ENCODE data around the gene TMEM127.
"Not testable (repeated sequence)": the region's sequence is repeated elsewhere in the genome, so short reads cannot be mapped to it uniquely, and the experiment has no call there.

The TMEM127 gene

DNA sequence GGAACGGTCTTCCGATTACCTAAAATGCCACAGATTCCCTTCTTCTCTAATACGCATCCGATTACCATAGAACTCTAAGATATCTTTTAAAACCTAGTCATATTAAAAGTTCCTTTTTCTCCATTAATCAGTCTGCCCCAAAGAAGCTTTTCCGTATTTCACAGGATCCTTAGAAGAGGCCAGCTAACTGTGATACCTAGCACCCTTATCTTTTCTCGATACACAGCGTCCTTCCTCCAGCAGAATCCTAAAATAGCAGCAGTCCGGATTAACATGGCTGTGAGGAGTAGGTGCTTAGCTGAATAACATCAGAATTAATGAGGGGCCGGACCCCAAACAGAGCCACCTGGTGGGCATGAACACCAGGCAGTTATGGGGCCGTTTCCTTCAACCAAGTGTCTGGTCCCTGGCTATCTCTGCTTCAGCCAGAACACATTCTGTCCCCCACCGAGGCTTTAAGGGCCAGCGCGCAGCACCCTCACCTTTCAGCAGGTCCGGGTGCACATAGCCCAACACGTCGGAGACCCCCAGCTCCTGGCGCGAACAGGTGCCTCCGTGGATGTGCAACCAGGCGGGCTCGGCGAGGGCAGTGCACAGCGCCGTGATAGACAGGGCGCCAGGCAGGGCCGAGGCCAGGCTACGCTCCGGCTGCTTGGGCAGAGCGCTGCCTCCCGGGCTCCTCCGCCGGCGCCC, 995 bp downstream of the TMEM127 start:
- in situ Hi-C loops (cut with MboI; ENCODE audit: low sequenced_read_pairs) = no loop called here

DNA sequence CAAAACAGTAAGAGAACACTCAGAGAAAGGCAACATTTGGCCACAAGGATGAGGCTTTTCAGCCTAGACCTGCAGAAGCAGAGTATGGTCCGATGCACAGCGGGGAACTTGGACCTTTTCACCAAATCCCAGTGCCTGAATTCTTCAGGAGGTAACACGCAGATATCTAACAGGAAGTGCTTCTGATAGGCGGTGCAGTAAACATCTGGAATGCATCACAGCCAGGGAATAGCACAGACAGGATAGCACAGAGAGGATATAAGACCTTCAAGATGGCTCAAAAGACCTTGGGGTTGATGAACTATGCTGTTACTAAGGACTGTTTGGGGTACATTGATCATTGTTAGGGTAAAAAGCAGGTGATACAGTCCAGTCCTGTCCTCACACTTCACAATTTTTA, 1.7 kb downstream of the TMEM127 start:
- in situ Hi-C loops (cut with MboI; ENCODE audit: low sequenced_read_pairs) = no loop called here

DNA sequence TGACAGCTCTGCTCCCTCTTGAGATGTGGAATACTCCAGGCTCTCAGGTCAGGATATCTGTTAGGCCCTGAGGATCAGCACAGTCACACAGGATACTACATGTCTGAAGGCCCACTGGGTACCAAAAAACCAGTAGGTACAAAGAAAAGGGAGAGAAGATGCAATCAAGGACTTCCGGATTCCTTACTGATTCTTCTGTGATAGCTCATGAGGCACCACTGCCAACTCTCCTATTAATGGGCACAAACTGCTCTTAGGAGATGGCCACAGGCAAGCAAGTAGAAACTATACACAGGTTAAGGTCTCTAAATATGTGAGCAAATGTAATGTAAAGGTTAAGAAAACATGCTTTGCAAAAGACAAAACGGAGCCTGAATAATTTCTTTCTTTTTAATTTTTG, 3.5 kb downstream of the TMEM127 start:
- in situ Hi-C loops (cut with MboI; ENCODE audit: low sequenced_read_pairs) = no loop called here

DNA sequence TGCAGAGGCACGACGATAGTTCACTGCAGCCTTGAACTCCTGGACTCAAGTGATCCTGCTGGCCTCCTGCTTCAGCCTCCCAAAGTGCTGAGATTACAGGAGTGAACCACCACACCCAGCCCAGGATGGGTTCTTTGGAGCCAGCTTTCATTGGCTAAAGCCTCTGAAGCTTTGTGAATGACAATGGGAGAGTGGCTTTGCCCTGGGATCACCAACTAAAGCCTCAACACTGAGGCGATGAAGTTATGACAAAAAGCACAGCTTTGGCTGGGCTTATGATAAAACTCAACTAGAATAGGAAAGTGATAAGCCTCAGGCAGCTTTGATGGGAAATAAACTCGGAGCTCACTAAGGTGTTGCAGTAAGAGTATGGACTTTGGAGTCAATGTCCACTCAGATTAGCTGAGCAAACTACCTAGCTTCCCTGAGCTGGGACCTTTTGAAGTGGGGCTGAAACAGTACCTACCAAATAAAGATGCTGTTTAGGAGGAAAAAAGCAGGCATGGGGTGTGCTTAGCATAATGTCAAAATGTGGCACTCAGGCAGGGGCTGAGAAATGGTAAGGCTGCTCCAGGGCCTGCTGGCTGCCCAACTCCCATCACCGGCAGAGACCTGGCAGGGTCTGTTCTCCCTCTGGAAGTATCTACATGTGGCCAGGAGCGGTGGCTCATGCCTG, 4.3 kb downstream of the TMEM127 start:
- in situ Hi-C loops (cut with MboI; ENCODE audit: low sequenced_read_pairs) = no loop called here

DNA sequence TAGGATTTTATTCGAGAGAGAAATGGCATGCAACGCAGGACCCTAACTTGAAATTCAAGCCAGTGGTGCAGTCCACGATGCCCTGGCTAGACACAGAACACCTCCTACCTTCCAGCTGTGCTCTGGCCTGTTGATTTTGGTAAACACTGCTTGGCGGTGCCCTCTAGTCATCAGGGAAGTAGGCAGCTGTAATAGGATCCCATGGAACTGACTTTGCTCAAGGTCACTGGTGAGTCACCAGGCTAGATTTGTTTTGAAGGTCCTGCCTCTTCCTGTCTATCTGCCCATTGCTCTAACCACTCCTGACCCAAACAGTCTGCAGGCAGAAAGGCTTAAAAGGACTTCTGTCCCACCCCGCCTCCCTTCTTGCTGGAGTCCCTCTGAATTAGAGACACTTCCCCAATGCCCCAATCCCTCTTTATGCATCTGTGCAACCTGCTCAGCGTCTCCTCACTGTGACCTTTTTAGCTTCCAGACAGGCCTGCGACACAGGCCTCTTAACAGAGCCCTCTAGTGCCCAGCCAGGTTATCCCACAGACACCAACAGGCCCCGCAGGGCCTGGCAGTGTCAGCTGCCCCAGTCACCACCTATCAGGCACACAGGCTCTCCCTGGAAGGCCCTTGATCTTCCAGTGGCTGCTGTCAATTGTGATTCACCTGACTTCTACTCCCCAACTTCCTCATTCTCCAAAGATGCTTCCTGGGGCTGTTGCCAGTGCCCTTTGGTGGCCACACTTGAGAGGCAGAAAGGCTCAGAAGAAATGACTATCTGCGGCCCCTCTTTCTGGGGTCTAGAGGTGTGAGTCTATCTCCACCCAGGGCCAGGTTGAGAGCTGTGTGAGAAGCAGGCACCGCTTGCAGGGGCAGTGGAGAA, 5.2 kb downstream of the TMEM127 start:
- in situ Hi-C loops (cut with MboI; ENCODE audit: low sequenced_read_pairs) = no loop called here

DNA sequence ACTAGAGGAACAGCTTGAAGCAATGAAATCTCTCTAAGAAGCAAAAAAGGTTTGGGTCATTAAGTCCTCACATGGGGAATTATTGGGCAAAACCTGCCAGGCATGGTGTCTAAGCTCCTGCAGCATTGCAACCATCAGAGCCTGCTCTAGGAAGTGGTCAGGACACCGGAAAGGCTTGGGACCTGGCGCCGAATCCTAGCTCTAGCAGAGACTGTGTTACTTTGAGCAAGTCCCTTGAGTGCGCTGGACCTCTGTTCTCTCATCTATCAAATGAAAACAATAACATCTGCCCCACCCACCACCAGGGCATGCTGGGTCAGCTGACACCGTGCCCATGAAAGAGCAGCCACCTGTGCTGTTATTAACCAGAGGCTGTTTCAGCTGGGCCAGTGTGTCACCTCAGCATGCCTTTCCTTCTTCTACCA, 6.3 kb downstream of the TMEM127 start:
- in situ Hi-C loops (cut with MboI; ENCODE audit: low sequenced_read_pairs) = no loop called here

DNA sequence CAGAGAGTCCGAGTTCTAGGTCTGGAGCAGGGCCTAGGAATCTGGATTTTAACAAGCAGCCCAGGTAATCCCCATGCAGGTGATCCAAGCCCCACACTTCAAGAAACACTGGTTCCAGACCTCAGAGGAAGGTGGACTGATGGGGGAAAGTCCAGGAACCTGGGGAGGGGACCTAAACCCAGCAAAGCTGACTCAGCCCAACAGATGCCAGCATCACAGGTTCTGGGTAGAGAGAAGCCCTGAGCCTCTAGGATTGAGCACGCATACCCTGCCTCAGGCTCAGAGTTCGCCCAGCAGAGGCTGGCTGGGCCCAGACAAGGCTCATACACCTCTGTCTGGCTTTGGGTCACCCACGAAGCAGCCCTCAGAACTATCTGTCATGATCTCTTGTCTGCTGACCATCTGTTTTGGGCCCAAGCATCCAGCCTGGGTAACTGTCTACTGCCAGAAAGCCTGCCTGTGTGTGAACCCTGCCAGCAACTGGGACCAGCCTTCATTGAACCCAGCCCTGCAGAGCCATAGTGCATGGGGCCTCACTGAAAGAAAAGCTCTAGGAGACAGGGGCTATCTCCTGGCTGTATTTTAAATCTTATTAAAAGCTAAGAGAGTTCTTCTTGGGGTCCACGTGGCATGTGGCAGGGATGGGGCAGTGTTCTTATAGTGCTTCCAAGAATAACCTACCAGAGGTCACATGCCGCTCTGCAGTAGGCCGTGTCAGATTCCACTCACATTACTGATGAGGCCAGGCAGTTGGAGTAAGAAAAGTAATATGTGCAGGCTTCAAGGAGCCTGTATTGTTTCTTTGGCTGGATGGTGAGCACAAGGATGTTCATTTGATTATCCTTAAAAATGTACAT, 7.4 kb downstream of the TMEM127 start:
- in situ Hi-C loops (cut with MboI; ENCODE audit: low sequenced_read_pairs) = no loop called here

DNA sequence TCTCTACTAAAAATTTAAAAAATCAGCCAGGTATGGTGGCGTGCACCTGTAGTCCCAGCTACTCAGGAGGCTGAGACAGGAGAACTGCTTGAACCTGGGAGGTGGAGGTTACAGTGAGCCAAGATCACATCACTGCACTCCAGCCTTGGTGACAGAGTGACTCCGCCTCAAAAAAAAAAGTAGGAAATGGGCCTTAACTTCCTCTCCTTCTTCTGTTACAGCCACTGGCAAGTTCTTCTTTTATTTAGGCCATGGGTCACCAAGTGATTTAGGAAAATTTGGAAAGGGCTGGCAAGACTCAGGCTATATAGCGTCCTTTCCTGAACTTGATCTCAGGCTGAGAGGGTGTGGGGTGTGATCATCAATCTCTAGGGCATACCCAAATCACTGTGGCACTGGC, 8.1 kb downstream of the TMEM127 start:
- in situ Hi-C loops (cut with MboI; ENCODE audit: low sequenced_read_pairs) = not testable (repeated sequence)

DNA sequence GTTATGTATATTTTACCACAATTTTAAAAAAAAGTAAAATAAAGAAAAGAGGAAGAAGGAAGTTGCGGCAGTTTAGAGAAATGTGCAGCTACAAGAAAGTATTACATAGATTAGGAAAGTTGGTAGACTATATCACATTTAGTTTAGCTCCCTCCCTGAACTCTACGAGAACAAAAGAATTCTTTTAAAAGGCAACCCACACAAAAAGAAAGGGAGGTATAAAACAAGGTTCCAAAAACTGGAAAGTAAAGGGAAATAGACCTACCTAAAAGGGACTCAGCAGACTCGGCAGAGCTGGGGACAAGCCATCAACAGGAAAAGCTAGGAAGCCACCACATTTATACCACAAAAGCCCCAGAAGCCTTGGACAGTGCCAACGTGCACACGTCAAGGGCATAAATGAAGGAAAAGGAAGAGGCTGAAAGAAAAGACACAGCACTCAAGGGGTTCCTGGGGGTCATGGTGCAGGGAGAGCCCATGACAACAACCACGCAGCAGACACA, 9.1 kb downstream of the TMEM127 start:
- in situ Hi-C loops (cut with MboI; ENCODE audit: low sequenced_read_pairs) = no loop called here

DNA sequence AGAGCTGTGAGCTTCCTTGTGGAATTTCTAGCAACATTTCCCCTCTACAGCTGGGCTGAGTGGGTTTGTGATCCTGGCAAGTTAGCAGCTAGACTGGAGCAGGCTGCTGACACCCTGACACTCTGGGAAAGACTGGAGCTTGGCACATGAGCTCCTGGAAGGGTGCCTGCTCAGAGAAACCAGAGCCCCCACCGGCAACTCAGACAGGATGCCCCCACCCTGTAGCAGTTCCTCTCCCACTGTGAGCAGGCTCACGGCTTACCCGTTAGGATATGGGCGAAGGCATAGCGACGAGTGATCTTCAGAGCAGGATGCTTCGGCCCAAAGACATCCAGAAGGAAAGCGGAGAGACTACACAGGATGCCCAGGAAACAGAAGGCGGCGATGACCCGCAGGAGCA, 11.2 kb downstream of the TMEM127 start:
- in situ Hi-C loops (cut with MboI; ENCODE audit: low sequenced_read_pairs) = no loop called here

DNA sequence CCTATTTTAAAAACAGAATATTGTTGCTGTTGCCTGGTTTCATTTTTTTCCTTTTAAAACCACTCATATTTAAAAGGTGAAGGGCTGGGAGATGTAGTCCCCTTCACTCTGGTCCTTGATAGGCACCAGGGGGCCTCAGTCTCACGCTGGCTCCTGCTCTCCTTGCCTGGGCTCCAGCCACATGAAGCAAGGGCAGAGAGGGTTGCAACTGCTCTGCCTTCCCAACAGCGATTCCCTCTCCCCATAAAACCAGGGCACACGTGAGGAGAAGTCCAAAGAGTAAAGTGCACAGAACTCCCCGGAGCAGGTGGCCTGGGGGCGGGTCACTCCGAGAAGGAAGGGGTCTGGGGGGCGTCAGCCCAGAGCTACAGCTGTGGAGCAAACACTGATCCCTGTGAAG, 12.8 kb downstream of the TMEM127 start:
- in situ Hi-C loops (cut with MboI; ENCODE audit: low sequenced_read_pairs) = no loop called here

DNA sequence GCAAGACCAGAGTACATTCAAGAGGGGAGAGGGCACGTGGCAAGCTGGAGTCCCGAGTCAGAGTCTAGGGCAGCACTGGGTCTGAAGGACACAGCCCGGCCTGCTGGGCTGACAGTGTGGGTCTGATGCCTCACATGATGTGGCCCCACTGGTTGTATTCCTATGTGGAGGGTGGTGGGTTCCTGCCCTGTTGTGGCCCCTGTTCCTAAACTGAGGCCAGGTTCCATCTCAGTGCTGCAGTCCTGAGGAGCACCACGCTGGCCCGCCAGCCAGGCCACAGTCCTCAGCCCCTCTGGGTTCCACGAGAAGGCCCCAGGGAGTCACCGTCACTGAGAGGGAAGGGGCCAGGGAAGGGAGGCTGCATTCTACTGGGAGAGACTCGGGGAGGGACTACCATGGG, 13.3 kb downstream of the TMEM127 start:
- in situ Hi-C loops (cut with MboI; ENCODE audit: low sequenced_read_pairs) = no loop called here

DNA sequence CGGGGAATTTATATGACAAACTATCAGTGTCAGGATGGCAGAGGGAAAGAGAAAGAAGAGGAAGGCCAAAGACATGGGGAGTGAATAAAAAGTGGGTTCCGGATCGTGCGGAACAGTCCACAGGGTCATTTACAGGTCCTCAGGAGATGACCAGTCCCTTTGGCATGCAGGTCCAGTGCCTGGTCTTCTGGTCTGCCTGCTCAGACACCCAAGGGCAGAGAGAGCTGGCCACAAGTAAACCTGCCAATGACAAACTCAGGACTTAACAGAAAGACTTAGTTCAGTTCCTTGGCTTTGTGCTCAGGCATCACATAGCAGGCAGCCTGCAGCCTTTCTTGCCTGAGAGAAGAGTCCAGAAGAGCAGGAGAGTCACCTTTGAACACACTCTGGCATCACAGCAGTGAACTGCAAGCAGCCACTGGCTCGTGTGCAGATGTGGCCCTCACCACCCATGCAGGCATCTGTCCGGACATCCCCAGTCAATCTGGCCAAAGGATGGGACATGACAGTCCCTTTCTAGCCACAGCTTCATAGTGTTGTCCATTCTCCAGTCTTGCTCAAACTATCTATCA, 14.0 kb downstream of the TMEM127 start:
- in situ Hi-C loops (cut with MboI; ENCODE audit: low sequenced_read_pairs) = no loop called here

DNA sequence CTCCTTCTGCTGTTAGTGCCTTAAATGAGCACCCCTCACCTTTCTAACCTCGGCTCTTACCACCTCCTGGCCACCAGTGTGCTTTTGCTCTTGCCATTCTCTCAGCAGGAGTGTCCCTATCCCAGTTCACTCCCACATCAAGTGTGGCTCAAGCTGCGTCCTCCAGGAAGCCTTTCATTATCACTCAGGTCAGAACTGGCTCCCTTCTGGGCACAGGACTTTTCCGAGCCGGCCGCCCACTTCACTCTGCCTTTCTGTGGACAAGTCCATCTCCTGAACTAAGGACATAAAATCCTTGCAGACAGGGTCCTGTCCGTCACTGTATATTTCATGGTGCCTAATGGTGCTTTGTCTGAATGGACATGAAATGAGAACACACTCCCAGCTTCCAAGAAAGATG, 15.6 kb downstream of the TMEM127 start:
- in situ Hi-C loops (cut with MboI; ENCODE audit: low sequenced_read_pairs) = no loop called here

DNA sequence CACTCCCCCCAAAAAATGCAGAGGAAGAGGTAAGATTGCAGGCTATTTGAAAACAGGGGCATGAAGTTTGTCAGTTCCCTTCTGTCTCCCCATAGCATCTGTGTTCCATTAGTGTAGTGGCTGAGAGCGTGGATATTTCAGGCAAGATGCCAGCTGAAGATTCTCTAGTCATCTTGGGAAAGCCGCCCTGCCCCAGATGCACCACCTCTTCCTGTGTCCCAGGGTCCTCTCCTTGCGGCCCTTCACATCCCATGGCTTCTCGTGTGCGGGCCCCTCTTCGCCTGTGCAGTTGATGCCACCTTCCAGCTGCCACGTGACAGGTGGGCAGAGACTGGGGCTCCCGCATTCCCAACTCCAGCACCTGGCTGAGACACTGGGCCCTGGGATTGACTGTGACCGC, 16.1 kb downstream of the TMEM127 start:
- in situ Hi-C loops (cut with MboI; ENCODE audit: low sequenced_read_pairs) = no loop called here

DNA sequence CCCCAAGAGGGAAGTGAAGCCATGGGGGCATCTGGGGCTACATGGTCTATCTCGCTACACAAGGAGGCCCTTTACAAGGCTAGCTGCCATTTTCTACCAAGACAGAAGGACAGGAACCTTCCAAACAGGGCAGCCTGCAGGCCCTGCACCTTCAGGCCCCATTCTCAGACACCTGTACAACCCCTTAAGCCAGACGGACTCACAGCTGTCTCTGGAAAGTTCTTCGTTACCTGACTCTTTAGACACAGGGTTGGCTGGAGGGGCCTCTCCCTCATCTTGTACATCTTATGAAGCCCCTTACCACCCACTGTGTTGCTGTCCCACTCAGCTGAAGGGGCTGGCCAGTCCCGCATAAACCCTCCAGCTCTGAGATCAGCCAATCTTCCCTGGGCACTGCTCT, 17.2 kb downstream of the TMEM127 start:
- in situ Hi-C loops (cut with MboI; ENCODE audit: low sequenced_read_pairs) = no loop called here

DNA sequence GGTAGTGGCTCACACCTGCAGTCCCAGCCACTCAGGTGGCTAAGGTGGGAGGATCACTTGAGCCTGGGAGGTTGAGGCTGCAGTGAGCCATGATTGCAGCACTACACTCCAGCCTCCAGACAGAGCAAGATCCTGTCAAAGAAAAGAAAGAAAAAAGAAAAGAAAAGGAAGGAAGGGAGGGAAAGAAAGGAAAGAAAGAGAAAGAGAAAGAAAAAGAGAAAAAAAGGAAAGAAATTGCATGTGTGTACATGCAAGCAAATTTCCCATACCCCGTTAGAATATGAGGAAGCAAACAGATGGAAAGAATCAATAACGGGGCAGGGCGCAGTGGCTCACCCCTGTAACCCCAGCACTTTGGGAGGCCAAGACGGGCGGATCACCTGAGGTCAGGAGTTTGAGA, 17.9 kb downstream of the TMEM127 start:
- in situ Hi-C loops (cut with MboI; ENCODE audit: low sequenced_read_pairs) = no loop called here

DNA sequence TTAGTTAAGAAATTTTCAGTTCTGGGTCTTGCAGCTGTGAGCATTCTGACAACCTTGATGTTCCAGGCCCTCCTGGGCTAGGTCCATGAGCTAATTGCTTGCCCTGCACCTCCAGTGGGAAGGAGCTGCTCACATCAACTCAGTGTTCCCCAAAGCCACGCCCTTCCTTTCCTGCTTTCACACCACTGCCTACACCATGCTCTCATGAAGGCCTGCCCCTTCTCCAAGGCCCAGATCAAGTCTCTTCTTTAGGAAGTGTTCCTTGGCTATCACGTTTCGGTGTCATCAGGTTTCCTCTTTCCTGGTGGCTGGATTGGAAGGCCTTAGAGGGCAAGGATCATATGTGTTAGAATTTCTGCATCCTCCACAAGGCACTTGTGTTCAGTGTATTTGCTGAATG, 18.8 kb downstream of the TMEM127 start:
- in situ Hi-C loops (cut with MboI; ENCODE audit: low sequenced_read_pairs) = no loop called here

DNA sequence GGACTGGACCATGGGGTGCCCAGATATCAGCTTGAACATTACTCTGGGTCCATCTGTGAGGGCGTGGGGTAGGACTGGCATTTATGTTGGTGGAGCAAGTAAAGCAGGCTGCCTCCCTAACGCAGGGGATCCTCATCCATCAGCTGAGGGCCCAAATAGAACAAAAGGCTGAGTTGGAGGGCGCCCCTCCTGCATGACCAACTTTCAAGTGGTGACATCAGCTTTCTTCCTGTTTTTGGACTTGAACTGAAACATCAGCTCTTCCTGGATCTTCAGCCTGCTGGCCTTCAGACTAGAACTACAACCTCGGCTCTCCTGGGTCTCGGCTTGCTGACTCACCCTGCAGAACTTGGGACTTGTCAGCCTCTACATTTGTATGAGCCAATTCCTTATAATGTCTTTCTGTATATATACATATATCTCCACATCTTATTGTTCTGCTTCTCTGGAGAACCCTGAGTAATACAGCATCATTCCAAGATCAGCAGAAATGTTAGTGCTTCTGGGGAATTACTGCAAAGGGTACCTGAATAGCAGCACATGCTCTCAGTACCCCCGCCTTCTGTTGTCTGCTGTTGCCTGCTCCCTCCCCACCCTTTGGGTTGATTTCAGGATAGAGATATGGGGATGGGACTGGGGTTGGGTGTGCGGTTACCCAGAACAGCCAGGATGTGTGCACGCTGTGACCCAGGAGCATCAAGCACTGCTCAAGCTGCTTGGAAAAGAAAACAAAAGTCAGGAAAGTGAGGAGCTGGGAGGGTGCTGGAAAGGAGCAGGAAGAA, 20.0 kb downstream of the TMEM127 start:
- in situ Hi-C loops (cut with MboI; ENCODE audit: low sequenced_read_pairs) = no loop called here

DNA sequence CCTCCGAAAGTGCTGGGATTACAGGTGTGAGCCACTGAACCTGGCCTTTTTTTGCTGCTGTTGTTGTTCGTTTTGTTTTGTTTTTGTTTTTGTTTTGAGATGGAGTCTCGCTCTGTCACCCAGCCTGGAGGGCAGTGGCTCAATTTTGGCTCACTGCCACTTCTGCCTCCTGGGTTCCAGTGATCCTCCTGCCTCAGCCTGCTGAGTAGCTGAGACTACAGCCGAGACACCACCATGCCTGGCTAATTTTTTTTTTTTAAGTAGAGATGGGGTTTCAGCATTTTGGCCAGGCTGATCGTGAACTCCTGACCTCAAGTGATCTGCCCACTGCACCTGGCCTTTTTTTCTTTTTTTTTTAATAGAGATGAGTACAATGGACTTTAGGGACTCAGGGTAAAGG, 22.0 kb downstream of the TMEM127 start:
- in situ Hi-C loops (cut with MboI; ENCODE audit: low sequenced_read_pairs) = no loop called here
